Psoas muscle (tissue), 8 donors: ENCODE data around the gene LRBA. TPM values are rescaled to one million over a fixed set of nuclear protein-coding genes. Genes with fewer than 3 reads are reported as not detected.
"Not testable (repeated sequence)": the region's sequence is repeated elsewhere in the genome, so short reads cannot be mapped to it uniquely, and the experiment has no call there.

Experiments used
- ATAC-seq, 4 donors: fragments of 200-7000 bp; cut with Tn5 transposase; one replicate each; pipeline ENCODE4 v1.9.1; 2020; ENCODE audit warnings: moderate library complexity in 3 of 4, mild to moderate bottlenecking in 2 of 4
- DNase-seq, 2 donors: peaks; one replicate each; pipeline ENCODE4 v3.0.0-alpha.2; 2020
- H3K27ac ChIP-seq: fragments of 200-600 bp; one replicate; pipeline ENCODE4 v1.8.0; 2022
- H3K27me3 ChIP-seq, 3 donors: fragments of 200-600 bp in 1 of 3; one replicate each; pipeline versions ENCODE4 v1.6.1 to v1.8.0; 2013 to 2022; ENCODE audit warnings: low read length in 2 of 3, mild to moderate bottlenecking in 2 of 3, moderate library complexity in 1 of 3; ENCODE audit not compliant: insufficient read depth in 3 of 3
- H3K36me3 ChIP-seq, 2 donors: fragments of 200-600 bp in 1 of 2; one replicate each; pipeline versions ENCODE4 v1.6.1 to v1.8.0; 2013 to 2022; ENCODE audit warnings: low read depth in 1 of 2, mild to moderate bottlenecking in 1 of 2, moderate library complexity in 1 of 2; ENCODE audit not compliant: insufficient read depth in 1 of 2
- H3K4me1 ChIP-seq: fragments of 200-600 bp; one replicate; pipeline ENCODE4 v1.8.0; 2022
- H3K4me3 ChIP-seq: fragments of 200-600 bp; one replicate; pipeline ENCODE4 v1.8.0; 2022; ENCODE audit warnings: mild to moderate bottlenecking
- H3K9me3 ChIP-seq: fragments of 200-600 bp; one replicate; pipeline ENCODE4 v1.8.0; 2022
- WGBS, 3 donors: extraction: QIAGEN DNeasy Blood & Tissue Kit; methylation state at CpG; one replicate each; pipeline versions ENCODE4 v1.1.6 to v1.1.7; 2013; 5-methylcytosine and 5-hydroxymethylcytosine counted together
- intact Hi-C, 2 donors: fragments of 100-400 bp; cut with DNase I; formaldehyde crosslinking; loops; one replicate each; pipeline versions ENCODE4 v1.11.0 to v1.14.2; 2022
- polyA plus RNA-seq, 3 donors: library from polyadenylated mRNA; stranded (reverse); fragments of 200-250 nt; gene quantifications; one replicate each; pipeline ENCODE4 v1.2.3, GENCODE V29; 2013
- total RNA-seq, 4 donors: library from RNA; stranded (reverse); fragmentation: NEBNext Ultra II Directional in 2 of 4; extraction: Animal tissue kit (Norgen Biotek cat#: 25700) in 2 of 4; gene quantifications; one replicate each; pipeline versions ENCODE4 v1.2.1 to v1.2.4, GENCODE V29; 2021 to 2023
- TF ChIP-seq, protein P1 (sequence below): fragments of 200-600 bp; IDR thresholded peaks from one replicate; pipeline ENCODE4 v1.8.0; 2022; ENCODE audit warnings: antibody characterized with exemption
- donor health status: healthy with polysubstance abuse.
- donor health status: DM: no; HTN: no; CAD: no; lungs with moderate emphysema.
- donor health status: Bipolar disorder and iron deficiency.
- donor health status: healthy.
- donor health status: DM: yes; HTN: yes; CAD: no.
- donor health status: DM: no; HTN: no; CAD: no.
- donor health status: DM: no; HTN: no; CAD: no.
- donor health status: DM: yes; HTN: yes; CAD: no.

The LRBA gene
- total and polyA plus RNA-seq, 7 donors: 2.9 to 10.6 (median 6.4) TPM

DNA sequence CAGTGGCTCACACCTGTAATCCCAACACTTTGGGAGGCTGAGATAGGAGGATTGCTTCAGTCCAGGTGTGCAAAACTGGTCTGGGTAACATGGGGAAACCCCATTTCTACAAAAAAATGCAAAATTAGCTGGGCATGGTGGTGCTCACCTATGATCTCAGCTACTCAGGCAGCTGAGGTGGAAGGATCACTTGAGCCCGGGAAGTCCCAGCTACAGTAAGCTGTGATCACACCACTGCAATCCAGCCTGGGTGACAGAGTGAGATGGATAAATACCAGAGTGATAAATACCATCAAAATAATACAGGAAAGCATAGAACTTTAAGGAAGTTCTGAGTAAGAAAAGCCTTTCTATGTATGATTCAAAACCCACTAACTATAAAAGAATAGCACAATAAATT lies 52.8 kb downstream of the LRBA start:
- ATAC-seq (no peak), DNase-seq (no peak)
- Histone ChIP-seq H3K27me3 (no peaks in the 10 kb centered on the region), H3K9me3 (no peaks in the 10 kb centered on the region), H3K36me3 (no peaks in the 10 kb centered on the region), H3K4me1 (no peaks in the 10 kb centered on the region), H3K27ac (no peak overlapping the region), H3K4me3 (no peak overlapping the region)
- intact Hi-C loops: no loop called here
- WGBS, 3 donors: 64 to 84% (median 72%) methylated on average over 1 of the region's 1 CpG
- TF ChIP-seq, protein P1, sequence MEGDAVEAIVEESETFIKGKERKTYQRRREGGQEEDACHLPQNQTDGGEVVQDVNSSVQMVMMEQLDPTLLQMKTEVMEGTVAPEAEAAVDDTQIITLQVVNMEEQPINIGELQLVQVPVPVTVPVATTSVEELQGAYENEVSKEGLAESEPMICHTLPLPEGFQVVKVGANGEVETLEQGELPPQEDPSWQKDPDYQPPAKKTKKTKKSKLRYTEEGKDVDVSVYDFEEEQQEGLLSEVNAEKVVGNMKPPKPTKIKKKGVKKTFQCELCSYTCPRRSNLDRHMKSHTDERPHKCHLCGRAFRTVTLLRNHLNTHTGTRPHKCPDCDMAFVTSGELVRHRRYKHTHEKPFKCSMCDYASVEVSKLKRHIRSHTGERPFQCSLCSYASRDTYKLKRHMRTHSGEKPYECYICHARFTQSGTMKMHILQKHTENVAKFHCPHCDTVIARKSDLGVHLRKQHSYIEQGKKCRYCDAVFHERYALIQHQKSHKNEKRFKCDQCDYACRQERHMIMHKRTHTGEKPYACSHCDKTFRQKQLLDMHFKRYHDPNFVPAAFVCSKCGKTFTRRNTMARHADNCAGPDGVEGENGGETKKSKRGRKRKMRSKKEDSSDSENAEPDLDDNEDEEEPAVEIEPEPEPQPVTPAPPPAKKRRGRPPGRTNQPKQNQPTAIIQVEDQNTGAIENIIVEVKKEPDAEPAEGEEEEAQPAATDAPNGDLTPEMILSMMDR: no peak

DNA sequence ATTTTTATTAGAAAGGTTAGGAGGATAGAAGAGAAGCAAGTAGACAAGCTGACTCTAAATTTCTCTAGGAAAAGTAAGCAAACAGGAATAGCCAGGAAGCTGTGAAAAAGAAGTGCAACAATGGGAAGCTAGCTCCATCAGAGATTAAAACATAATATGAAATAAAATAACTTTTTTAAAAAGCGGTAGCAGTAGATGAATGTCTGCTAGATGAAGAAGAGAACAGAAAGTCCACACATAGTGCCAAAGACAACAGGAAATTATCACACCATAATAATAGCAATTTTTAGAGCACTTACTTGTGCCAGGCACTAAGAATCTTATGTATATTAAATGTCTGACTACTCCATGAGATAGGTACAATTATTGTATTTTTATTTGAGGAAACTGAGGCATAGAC lies 53.5 kb downstream of the LRBA start:
- WGBS, 3 donors: 67 to 72% (median 70%) methylated on average over 1 of the region's 1 CpG
- no peak overlapping the region for H3K4me3 ChIP-seq
- H3K27ac ChIP-seq: no peak overlapping the region
- no peaks in the 10 kb centered on the region for H3K9me3 ChIP-seq
- intact Hi-C loops: no loop called here
- TF ChIP-seq, protein P1: no peak
- ATAC-seq (no peak), DNase-seq (no peak)
- no peaks in the 10 kb centered on the region for H3K36me3 ChIP-seq
- no peaks in the 10 kb centered on the region for H3K27me3 ChIP-seq
- no peaks in the 10 kb centered on the region for H3K4me1 ChIP-seq

DNA sequence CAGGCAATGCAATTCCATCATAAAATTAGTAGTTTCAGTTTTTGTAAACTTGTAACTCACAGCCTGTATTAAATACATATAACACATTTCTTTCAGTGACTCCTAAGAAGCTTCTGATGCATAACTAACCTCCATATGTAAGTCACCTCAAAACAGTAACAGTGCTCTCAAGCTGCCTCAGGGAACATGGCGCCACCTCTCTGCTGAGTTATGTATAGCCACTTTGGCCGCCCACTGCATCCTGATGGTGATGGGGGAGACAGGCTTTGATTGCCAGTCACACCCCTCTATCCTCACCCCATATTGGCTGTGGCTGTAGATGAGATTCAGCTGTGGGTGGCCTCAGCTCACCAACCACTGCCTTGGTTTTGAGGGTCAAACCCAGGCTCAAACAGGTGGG lies 54.3 kb downstream of the LRBA start:
- H3K4me3 ChIP-seq: no peak overlapping the region
- no peaks in the 10 kb centered on the region for H3K4me1 ChIP-seq
- DNase-seq: no peak
- H3K27me3 ChIP-seq: no peaks in the 10 kb centered on the region
- H3K27ac ChIP-seq: no peak overlapping the region
- no peaks in the 10 kb centered on the region for H3K36me3 ChIP-seq
- intact Hi-C loops: no loop called here
- TF ChIP-seq, protein P1: no peak
- no peak for ATAC-seq
- H3K9me3 ChIP-seq: no peaks in the 10 kb centered on the region
- 90 to 99% (median 94%) methylated on average over 2 of the region's 2 CpGs for WGBS, 3 donors

DNA sequence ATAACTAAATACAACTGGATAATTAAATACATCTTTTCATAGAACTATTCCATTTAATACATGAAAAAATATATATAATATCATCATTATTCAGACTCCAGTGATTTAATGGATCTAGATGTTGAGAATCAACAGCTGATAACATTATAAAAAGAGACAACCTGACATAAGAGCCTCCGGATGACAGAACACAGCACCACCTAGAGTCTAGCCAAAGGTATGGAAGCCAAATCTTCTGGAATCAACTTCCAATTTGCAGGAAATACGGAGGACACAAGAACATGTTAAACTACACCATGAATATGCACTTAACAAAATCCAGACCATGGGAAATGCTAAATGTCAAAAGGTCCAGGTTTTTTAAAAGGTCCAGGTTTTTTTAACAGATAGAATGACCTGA lies 55.0 kb downstream of the LRBA start:
- ATAC-seq: no peak
- intact Hi-C loops: no loop called here

DNA sequence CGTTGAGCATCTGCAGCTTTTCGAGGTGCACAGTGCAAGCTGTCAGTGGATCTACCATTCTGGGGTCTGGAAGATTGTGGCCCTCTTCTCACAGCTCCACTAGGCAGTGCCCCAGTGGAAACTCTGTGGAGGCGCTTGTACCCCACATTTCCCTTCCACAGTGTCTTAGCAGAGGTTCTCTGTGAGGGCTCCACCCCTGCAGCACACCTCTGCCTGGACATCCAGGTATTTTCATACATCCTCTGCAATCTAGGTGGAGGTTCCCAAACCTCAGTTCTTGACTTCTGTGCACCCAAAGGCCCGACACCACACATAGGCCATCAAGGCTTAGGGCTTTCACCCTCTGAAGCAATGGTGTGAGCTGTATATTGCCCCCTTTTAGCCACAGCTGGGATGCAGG lies 57.1 kb downstream of the LRBA start:
- WGBS, 3 donors: 91 to 100% (median 97%) methylated on average over 4 of the region's 4 CpGs
- H3K36me3 ChIP-seq, H3K9me3 ChIP-seq, H3K27me3 ChIP-seq, DNase-seq, H3K4me1 ChIP-seq, ATAC-seq, intact Hi-C loops, H3K4me3 ChIP-seq, H3K27ac ChIP-seq: not testable (repeated sequence)

More for the DNA sequence above, 55.0 kb downstream of the LRBA start:
- no peak for DNase-seq
- no peaks in the 10 kb centered on the region for H3K36me3 ChIP-seq
- no peaks in the 10 kb centered on the region for H3K9me3 ChIP-seq
- 73 to 82% (median 79%) methylated on average over 2 of the region's 2 CpGs for WGBS, 3 donors
- TF ChIP-seq, protein P1: peak; percentile 27
- no peak overlapping the region for H3K4me3 ChIP-seq
- no peak overlapping the region for H3K27ac ChIP-seq
- H3K27me3 ChIP-seq: no peaks in the 10 kb centered on the region
- H3K4me1 ChIP-seq: no peaks in the 10 kb centered on the region

DNA sequence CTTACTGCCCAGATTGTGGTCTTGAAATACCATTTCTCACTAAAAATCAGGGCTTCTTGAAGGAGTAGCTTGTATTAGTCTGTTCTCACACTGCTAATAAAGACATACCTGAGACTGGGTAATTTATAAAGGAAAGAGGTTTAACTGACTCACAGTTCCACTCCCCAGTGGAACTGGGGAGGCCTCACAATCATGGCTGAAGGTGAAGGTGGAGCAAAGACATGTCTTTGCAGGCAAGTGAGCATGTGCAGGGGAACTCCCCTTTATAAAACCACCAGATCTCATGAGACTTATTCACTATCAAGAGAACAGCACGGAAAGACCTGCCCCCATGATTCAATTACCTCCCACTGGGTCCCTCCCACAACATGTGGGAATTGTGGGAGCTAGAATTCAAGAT lies 58.0 kb downstream of the LRBA start:
- intact Hi-C loops, DNase-seq, H3K27me3 ChIP-seq, H3K4me1 ChIP-seq, H3K27ac ChIP-seq, H3K4me3 ChIP-seq, ATAC-seq, H3K9me3 ChIP-seq, H3K36me3 ChIP-seq: not testable (repeated sequence)
- 80 to 98% (median 88%) methylated on average over 1 of the region's 1 CpG for WGBS, 3 donors

DNA sequence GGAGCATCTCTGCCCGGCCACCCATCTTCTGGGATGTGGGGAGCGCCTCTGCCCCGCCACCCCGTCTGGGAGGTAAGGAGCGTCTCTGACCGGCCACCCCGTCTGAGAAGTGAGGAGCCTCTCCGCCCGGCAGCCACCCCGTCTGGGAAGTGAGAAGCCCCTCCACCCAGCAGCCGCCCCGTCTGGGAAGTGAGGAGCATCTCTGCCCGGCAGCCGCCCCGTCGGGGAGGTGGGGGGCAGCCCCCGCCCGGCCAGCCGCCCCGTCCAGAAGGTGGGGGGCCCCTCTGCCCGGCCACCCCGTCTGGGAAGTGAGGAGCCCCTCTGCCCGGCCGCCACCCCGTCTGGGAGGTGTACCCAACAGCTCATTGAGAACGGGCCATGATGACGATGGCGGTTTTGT lies 61.2 kb downstream of the LRBA start:
- intact Hi-C loops: not testable (repeated sequence)
- WGBS, 3 donors: 96 to 98% (median 97%) methylated on average over 16 to 27 of the region's 28 CpGs

More for the DNA sequence above, 61.2 kb downstream of the LRBA start:
- not testable (repeated sequence) for H3K27ac ChIP-seq, H3K4me3 ChIP-seq, ATAC-seq, H3K36me3 ChIP-seq, H3K9me3 ChIP-seq, DNase-seq, H3K4me1 ChIP-seq, H3K27me3 ChIP-seq
